ENCODE results near the gene CYP1A2.
"Not testable (repeated sequence)": the region's sequence is repeated elsewhere in the genome, so short reads cannot be mapped to it uniquely, and the experiment has no call there.

The CYP1A2 gene

GRCh38 chr15:74725845-74726773 lies 22.5 kb upstream of the CYP1A2 start:
- Histone ChIP-seq H3K36me3 (ENCODE audit: control insufficient read depth, insufficient read depth, low read length) (no peaks in the 10 kb centered on the region), H3K27ac (ENCODE audit: low read depth, low read length) (no peak overlapping the region), H3K27me3 (ENCODE audit: control insufficient read depth, insufficient read depth, low read length) (peaks cover 11% of the 10 kb centered on the region), H3K4me3 (ENCODE audit: low read length) (peak overlapping the region; percentile 49), H3K4me1 (ENCODE audit: control insufficient read depth, insufficient read depth, low read length) (peaks cover 5% of the 10 kb centered on the region), H3K9ac (ENCODE audit: low read length) (no peak overlapping the region)

- peaks cover 5% of the 10 kb centered on the region for H3K4me1 ChIP-seq (ENCODE audit: control insufficient read depth, insufficient read depth, low read length)
- H3K27ac ChIP-seq (ENCODE audit: low read depth, low read length): no peak overlapping the region
- no peak overlapping the region for H3K9ac ChIP-seq (ENCODE audit: low read length)
- no peaks in the 10 kb centered on the region for H3K36me3 ChIP-seq (ENCODE audit: control insufficient read depth, insufficient read depth, low read length)
- peaks cover 13% of the 10 kb centered on the region for H3K27me3 ChIP-seq (ENCODE audit: control insufficient read depth, insufficient read depth, low read length)
- H3K4me3 ChIP-seq (ENCODE audit: low read length): peak overlapping the region; percentile 49
These were observed 21.9 kb upstream of the CYP1A2 start for GRCh38 chr15:74726774-74727164.

GRCh38 chr15:74727727-74728126 lies 20.9 kb upstream of the CYP1A2 start:
- peaks cover 15% of the 10 kb centered on the region for H3K27me3 ChIP-seq (ENCODE audit: control insufficient read depth, insufficient read depth, low read length)
- peaks cover 5% of the 10 kb centered on the region for H3K4me1 ChIP-seq (ENCODE audit: control insufficient read depth, insufficient read depth, low read length)
- H3K9ac ChIP-seq (ENCODE audit: low read length): no peak overlapping the region

GRCh38 chr15:74728699-74729098 lies 19.9 kb upstream of the CYP1A2 start:
- H3K36me3 ChIP-seq (ENCODE audit: control insufficient read depth, insufficient read depth, low read length); H3K9ac ChIP-seq (ENCODE audit: low read length); H3K4me1 ChIP-seq (ENCODE audit: control insufficient read depth, insufficient read depth, low read length); H3K27ac ChIP-seq (ENCODE audit: low read depth, low read length); H3K4me3 ChIP-seq (ENCODE audit: low read length): not testable (repeated sequence)
- peaks cover 15% of the 10 kb centered on the region for H3K27me3 ChIP-seq (ENCODE audit: control insufficient read depth, insufficient read depth, low read length)

More at GRCh38 chr15:74727727-74728126, 20.9 kb upstream of the CYP1A2 start:
- no peaks in the 10 kb centered on the region for H3K36me3 ChIP-seq (ENCODE audit: control insufficient read depth, insufficient read depth, low read length)
- no peak overlapping the region for H3K4me3 ChIP-seq (ENCODE audit: low read length)
- no peak overlapping the region for H3K27ac ChIP-seq (ENCODE audit: low read depth, low read length)

GRCh38 chr15:74729372-74729771 lies 19.3 kb upstream of the CYP1A2 start:
- H3K9ac ChIP-seq (ENCODE audit: low read length); H3K4me1 ChIP-seq (ENCODE audit: control insufficient read depth, insufficient read depth, low read length); H3K4me3 ChIP-seq (ENCODE audit: low read length); H3K36me3 ChIP-seq (ENCODE audit: control insufficient read depth, insufficient read depth, low read length); H3K27ac ChIP-seq (ENCODE audit: low read depth, low read length): not testable (repeated sequence)
- H3K27me3 ChIP-seq (ENCODE audit: control insufficient read depth, insufficient read depth, low read length): peaks cover 15% of the 10 kb centered on the region

- Histone ChIP-seq H3K4me3 (ENCODE audit: low read length) (no peak overlapping the region), H3K27ac (ENCODE audit: low read depth, low read length) (no peak overlapping the region), H3K36me3 (ENCODE audit: control insufficient read depth, insufficient read depth, low read length) (no peaks in the 10 kb centered on the region), H3K9ac (ENCODE audit: low read length) (no peak overlapping the region), H3K4me1 (ENCODE audit: control insufficient read depth, insufficient read depth, low read length) (peaks cover 5% of the 10 kb centered on the region), H3K27me3 (ENCODE audit: control insufficient read depth, insufficient read depth, low read length) (peaks cover 15% of the 10 kb centered on the region)
These were observed 17.9 kb upstream of the CYP1A2 start for GRCh38 chr15:74730619-74731316.

GRCh38 chr15:74732846-74733245 lies 15.8 kb upstream of the CYP1A2 start:
- Histone ChIP-seq H3K4me3 (ENCODE audit: low read length) (no peak overlapping the region), H3K27ac (ENCODE audit: low read depth, low read length) (no peak overlapping the region), H3K4me1 (ENCODE audit: control insufficient read depth, insufficient read depth, low read length) (no peaks in the 10 kb centered on the region), H3K27me3 (ENCODE audit: control insufficient read depth, insufficient read depth, low read length) (peaks cover 8% of the 10 kb centered on the region), H3K9ac (ENCODE audit: low read length) (no peak overlapping the region), H3K36me3 (ENCODE audit: control insufficient read depth, insufficient read depth, low read length) (no peaks in the 10 kb centered on the region)

GRCh38 chr15:74733269-74733668 lies 15.4 kb upstream of the CYP1A2 start:
- peaks cover 8% of the 10 kb centered on the region for H3K27me3 ChIP-seq (ENCODE audit: control insufficient read depth, insufficient read depth, low read length)
- H3K9ac ChIP-seq (ENCODE audit: low read length): no peak overlapping the region
- no peaks in the 10 kb centered on the region for H3K36me3 ChIP-seq (ENCODE audit: control insufficient read depth, insufficient read depth, low read length)
- no peak overlapping the region for H3K27ac ChIP-seq (ENCODE audit: low read depth, low read length)
- no peak overlapping the region for H3K4me3 ChIP-seq (ENCODE audit: low read length)
- no peaks in the 10 kb centered on the region for H3K4me1 ChIP-seq (ENCODE audit: control insufficient read depth, insufficient read depth, low read length)

GRCh38 chr15:74735305-74735704 lies 13.3 kb upstream of the CYP1A2 start:
- H3K27me3 ChIP-seq (ENCODE audit: control insufficient read depth, insufficient read depth, low read length): peaks cover 8% of the 10 kb centered on the region
- no peaks in the 10 kb centered on the region for H3K4me1 ChIP-seq (ENCODE audit: control insufficient read depth, insufficient read depth, low read length)
- no peak overlapping the region for H3K27ac ChIP-seq (ENCODE audit: low read depth, low read length)
- H3K9ac ChIP-seq (ENCODE audit: low read length): no peak overlapping the region
- H3K36me3 ChIP-seq (ENCODE audit: control insufficient read depth, insufficient read depth, low read length): no peaks in the 10 kb centered on the region
- H3K4me3 ChIP-seq (ENCODE audit: low read length): no peak overlapping the region

- H3K36me3 ChIP-seq (ENCODE audit: control insufficient read depth, insufficient read depth, low read length); H3K4me1 ChIP-seq (ENCODE audit: control insufficient read depth, insufficient read depth, low read length); H3K4me3 ChIP-seq (ENCODE audit: low read length); H3K9ac ChIP-seq (ENCODE audit: low read length); H3K27ac ChIP-seq (ENCODE audit: low read depth, low read length); H3K27me3 ChIP-seq (ENCODE audit: control insufficient read depth, insufficient read depth, low read length): not testable (repeated sequence)
These were observed 10.4 kb upstream of the CYP1A2 start for GRCh38 chr15:74738239-74738638.

GRCh38 chr15:74742422-74742821 lies 6.2 kb upstream of the CYP1A2 start:
- H3K27me3 ChIP-seq (ENCODE audit: control insufficient read depth, insufficient read depth, low read length): no peaks in the 10 kb centered on the region
- no peak overlapping the region for H3K27ac ChIP-seq (ENCODE audit: low read depth, low read length)
- H3K4me1 ChIP-seq (ENCODE audit: control insufficient read depth, insufficient read depth, low read length): no peaks in the 10 kb centered on the region
- H3K36me3 ChIP-seq (ENCODE audit: control insufficient read depth, insufficient read depth, low read length): no peaks in the 10 kb centered on the region
- no peak overlapping the region for H3K9ac ChIP-seq (ENCODE audit: low read length)
- H3K4me3 ChIP-seq (ENCODE audit: low read length): no peak overlapping the region

GRCh38 chr15:74746389-74746788 lies 2.3 kb upstream of the CYP1A2 start:
- Histone ChIP-seq H3K4me1 (ENCODE audit: control insufficient read depth, insufficient read depth, low read length) (no peaks in the 10 kb centered on the region), H3K4me3 (ENCODE audit: low read length) (no peak overlapping the region), H3K36me3 (ENCODE audit: control insufficient read depth, insufficient read depth, low read length) (no peaks in the 10 kb centered on the region), H3K9ac (ENCODE audit: low read length) (no peak overlapping the region), H3K27me3 (ENCODE audit: control insufficient read depth, insufficient read depth, low read length) (no peaks in the 10 kb centered on the region), H3K27ac (ENCODE audit: low read depth, low read length) (no peak overlapping the region)
